ENCODE measurements around the gene SEMA4A. TPM values are rescaled to one million over a fixed set of nuclear protein-coding genes. Genes with fewer than 3 reads are reported as not detected.
"Not testable (repeated sequence)": the region's sequence is repeated elsewhere in the genome, so short reads cannot be mapped to it uniquely, and the experiment has no call there.

SEMA4A gene
- total RNA-seq, 1 experiment from 2014 or later, result 46.7 TPM

DNA sequence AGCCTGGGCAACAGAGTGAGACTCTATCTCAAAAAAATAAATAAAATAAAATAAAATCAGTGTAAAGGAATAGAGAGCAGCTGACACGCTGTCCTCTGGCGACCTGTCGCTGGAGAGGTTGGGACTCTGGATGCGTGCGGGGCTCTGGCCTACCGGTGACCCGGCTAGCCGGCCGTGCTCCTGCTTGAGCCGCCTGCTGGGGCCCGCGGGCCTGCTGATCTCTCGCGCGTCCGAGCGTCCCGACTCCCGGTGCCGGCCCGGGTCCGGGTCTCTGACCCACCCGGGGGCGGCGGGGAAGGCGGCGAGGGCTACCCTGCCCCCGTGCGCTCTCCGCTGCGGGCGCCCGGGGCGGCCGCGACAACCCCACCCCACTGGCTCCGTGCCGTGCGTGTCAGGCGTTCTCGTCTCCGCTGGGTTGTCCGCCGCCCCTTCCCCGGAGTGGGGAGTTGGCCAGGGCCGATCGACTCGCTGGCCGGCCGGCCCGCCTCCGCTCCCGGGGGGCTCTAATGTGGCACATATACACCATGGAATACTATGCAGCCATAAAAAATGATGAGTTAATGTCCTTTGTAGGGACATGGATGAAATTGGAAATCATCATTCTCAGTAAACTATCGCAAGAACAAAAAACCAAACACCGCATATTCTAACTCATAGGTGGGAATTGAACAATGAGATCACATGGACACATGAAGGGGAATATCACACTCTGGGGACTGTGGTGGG is 63.1 kb downstream of the SEMA4A start:
- H3K9me2 ChIP-seq (replicated peaks; ENCODE audit: insufficient read depth, low read length); H3K27me3 ChIP-seq (ENCODE audit: low read length); H3K9me3 ChIP-seq (ENCODE audit: low read length); H3K9ac ChIP-seq (ENCODE audit: low read length); H3K36me3 ChIP-seq (ENCODE audit: insufficient read depth, low read length); H4K20me1 ChIP-seq (ENCODE audit: insufficient read depth, low read depth, low read length); H3K4me3 ChIP-seq (ENCODE audit: low read length); H3K27ac ChIP-seq (ENCODE audit: low read length); H2AFZ ChIP-seq (ENCODE audit: low read length); H3K4me2 ChIP-seq (ENCODE audit: low read depth, low read length, poor library complexity, severe bottlenecking); DNase-seq: not testable (repeated sequence)
- peaks cover 19% of the 10 kb centered on the region for H3K4me1 ChIP-seq (ENCODE audit: low read length)
- peaks cover 27% of the 10 kb centered on the region for H3K79me2 ChIP-seq (ENCODE audit: low read length)

DNA sequence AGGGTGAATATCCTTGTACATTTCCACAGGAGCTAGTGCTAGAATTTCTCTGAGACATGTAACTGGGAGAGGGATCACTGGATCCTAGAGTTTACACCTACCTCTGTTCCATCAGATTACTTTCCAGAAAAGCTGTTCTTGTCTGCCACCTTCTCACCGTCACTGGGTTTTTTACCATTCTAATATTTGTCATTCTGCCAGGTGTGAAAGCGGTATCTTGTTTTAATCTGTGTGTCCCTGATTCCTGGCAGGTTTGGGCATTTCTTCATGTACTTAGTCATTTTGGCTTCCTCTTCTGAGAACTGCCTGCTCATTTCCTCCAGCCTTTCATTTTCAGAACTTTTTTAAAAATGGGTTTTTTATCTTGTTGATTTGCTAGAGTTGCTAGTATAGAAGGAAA is 64.5 kb downstream of the SEMA4A start:
- Histone ChIP-seq H3K4me3 (ENCODE audit: low read length) (no peak overlapping the region), H3K36me3 (ENCODE audit: insufficient read depth, low read length) (no peaks in the 10 kb centered on the region), H3K4me1 (ENCODE audit: low read length) (peaks cover 10% of the 10 kb centered on the region), H3K9me2 (replicated peaks; ENCODE audit: insufficient read depth, low read length) (no peaks in the 10 kb centered on the region), H3K27me3 (ENCODE audit: low read length) (no peaks in the 10 kb centered on the region), H3K4me2 (ENCODE audit: low read depth, low read length, poor library complexity, severe bottlenecking) (no peak overlapping the region), H3K9ac (ENCODE audit: low read length) (no peak overlapping the region), H3K79me2 (ENCODE audit: low read length) (peaks cover 27% of the 10 kb centered on the region), H2AFZ (ENCODE audit: low read length) (no peak overlapping the region), H3K27ac (ENCODE audit: low read length) (no peak overlapping the region), H4K20me1 (ENCODE audit: insufficient read depth, low read depth, low read length) (no peaks in the 10 kb centered on the region), H3K9me3 (ENCODE audit: low read length) (no peaks in the 10 kb centered on the region)
- DNase-seq, result no peak

- peaks cover 9% of the 10 kb centered on the region for H3K79me2 ChIP-seq (ENCODE audit: low read length)
- H3K9ac ChIP-seq (ENCODE audit: low read length), result no peak overlapping the region
- no peak for DNase-seq
- H2AFZ ChIP-seq (ENCODE audit: low read length), result no peak overlapping the region
- H3K4me3 ChIP-seq (ENCODE audit: low read length), result no peak overlapping the region
- H3K9me3 ChIP-seq (ENCODE audit: low read length), result no peaks in the 10 kb centered on the region
- H3K4me2 ChIP-seq (ENCODE audit: low read depth, low read length, poor library complexity, severe bottlenecking), result no peak overlapping the region
- no peaks in the 10 kb centered on the region for H3K36me3 ChIP-seq (ENCODE audit: insufficient read depth, low read length)
- no peaks in the 10 kb centered on the region for H3K27me3 ChIP-seq (ENCODE audit: low read length)
- H3K4me1 ChIP-seq (ENCODE audit: low read length), result no peaks in the 10 kb centered on the region
- H3K27ac ChIP-seq (ENCODE audit: low read length), result no peak overlapping the region
- H4K20me1 ChIP-seq (ENCODE audit: insufficient read depth, low read depth, low read length), result no peaks in the 10 kb centered on the region
- no peaks in the 10 kb centered on the region for H3K9me2 ChIP-seq (replicated peaks; ENCODE audit: insufficient read depth, low read length)
Measured at GRCh38 chr1:156220226-156220625, 66.8 kb downstream of the SEMA4A start.

DNA sequence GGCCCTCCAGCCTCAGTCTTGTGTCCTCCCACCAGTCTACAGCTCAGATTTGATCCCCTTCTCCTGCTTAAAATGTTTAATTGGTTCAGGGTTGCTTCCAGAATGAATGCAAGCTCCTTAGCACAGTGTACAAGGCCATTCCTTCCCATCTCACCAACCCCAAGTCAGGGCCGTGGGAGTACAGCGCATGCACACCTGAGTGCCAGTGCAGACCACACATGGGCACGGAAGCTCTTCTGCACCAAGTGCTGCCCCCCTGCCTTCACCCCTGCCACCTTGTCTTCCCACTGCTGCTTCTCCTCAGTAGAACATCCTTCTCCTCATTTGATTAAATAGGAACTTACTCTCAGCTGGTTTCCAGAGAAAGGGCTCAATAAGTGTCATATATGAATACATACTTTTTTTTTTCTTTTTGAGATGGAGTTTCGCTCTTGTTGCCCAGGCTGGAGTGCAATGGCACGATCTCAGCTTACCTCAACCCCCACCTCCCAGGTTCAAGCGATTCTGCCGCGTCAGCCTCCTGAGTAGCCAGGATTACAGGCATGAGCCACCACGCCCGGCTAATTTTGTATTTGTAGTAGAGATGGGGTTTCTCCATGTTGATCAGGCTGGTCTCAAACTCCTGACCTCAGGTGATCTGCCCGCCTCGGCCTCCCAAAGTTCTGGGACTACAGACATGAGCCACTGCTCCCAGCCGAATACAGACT is 68.8 kb downstream of the SEMA4A start:
- H3K4me3 ChIP-seq (ENCODE audit: low read length), result no peak overlapping the region
- H2AFZ ChIP-seq (ENCODE audit: low read length), result no peak overlapping the region
- H3K9me3 ChIP-seq (ENCODE audit: low read length), result no peaks in the 10 kb centered on the region
- 0 out of 2 replicates have a peak, but pooled peaks cover 3% of the 10 kb centered on the region for H3K36me3 ChIP-seq (ENCODE audit: insufficient read depth, low read length)
- no peaks in the 10 kb centered on the region for H4K20me1 ChIP-seq (ENCODE audit: insufficient read depth, low read depth, low read length)
- no peak overlapping the region for H3K9ac ChIP-seq (ENCODE audit: low read length)
- DNase-seq, result no peak
- H3K9me2 ChIP-seq (replicated peaks; ENCODE audit: insufficient read depth, low read length), result no peaks in the 10 kb centered on the region
- no peaks in the 10 kb centered on the region for H3K4me1 ChIP-seq (ENCODE audit: low read length)
- no peak overlapping the region for H3K27ac ChIP-seq (ENCODE audit: low read length)
- H3K4me2 ChIP-seq (ENCODE audit: low read depth, low read length, poor library complexity, severe bottlenecking), result no peak overlapping the region
- H3K79me2 ChIP-seq (ENCODE audit: low read length), result peaks cover 8% of the 10 kb centered on the region; the same call in 1 of the 2 replicates
- H3K27me3 ChIP-seq (ENCODE audit: low read length), result no peaks in the 10 kb centered on the region

DNA sequence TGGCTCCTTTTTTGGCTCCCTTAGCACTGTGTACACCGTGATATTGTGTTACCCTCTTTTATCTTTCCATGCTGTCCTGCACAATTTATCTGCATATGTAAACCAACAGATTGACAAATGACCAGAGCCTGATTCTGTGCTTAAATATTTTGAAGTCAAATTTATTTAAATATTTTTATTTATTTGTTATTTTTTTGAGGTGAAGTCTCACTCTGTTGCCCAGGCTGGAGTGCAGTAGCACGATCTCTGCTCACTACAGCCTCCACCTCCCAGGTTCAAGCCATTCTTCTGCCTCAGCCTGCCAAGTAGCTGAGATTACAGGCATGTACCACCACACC is 72.3 kb downstream of the SEMA4A start:
- H3K36me3 ChIP-seq (ENCODE audit: insufficient read depth, low read length), result 0 out of 2 replicates have a peak, but pooled peaks cover 3% of the 10 kb centered on the region
- no peaks in the 10 kb centered on the region for H3K9me2 ChIP-seq (replicated peaks; ENCODE audit: insufficient read depth, low read length)
- H3K4me2 ChIP-seq (ENCODE audit: low read depth, low read length, poor library complexity, severe bottlenecking), result no peak overlapping the region
- H2AFZ ChIP-seq (ENCODE audit: low read length), result no peak overlapping the region
- no peak overlapping the region for H3K27ac ChIP-seq (ENCODE audit: low read length)
- no peaks in the 10 kb centered on the region for H3K79me2 ChIP-seq (ENCODE audit: low read length)
- H3K9me3 ChIP-seq (ENCODE audit: low read length), result no peaks in the 10 kb centered on the region
- no peaks in the 10 kb centered on the region for H3K27me3 ChIP-seq (ENCODE audit: low read length)
- no peak for DNase-seq
- no peaks in the 10 kb centered on the region for H3K4me1 ChIP-seq (ENCODE audit: low read length)
- H4K20me1 ChIP-seq (ENCODE audit: insufficient read depth, low read depth, low read length), result no peaks in the 10 kb centered on the region
- H3K9ac ChIP-seq (ENCODE audit: low read length), result no peak overlapping the region
- no peak overlapping the region for H3K4me3 ChIP-seq (ENCODE audit: low read length)

- Histone ChIP-seq H3K9ac (ENCODE audit: low read length) (no peak overlapping the region), H3K9me2 (replicated peaks; ENCODE audit: insufficient read depth, low read length) (no peaks in the 10 kb centered on the region), H3K36me3 (ENCODE audit: insufficient read depth, low read length) (0 out of 2 replicates have a peak, but pooled peaks cover 3% of the 10 kb centered on the region), H4K20me1 (ENCODE audit: insufficient read depth, low read depth, low read length) (no peaks in the 10 kb centered on the region), H3K79me2 (ENCODE audit: low read length) (no peaks in the 10 kb centered on the region), H3K4me3 (ENCODE audit: low read length) (no peak overlapping the region), H3K27me3 (ENCODE audit: low read length) (no peaks in the 10 kb centered on the region), H3K27ac (ENCODE audit: low read length) (no peak overlapping the region), H3K4me1 (ENCODE audit: low read length) (no peaks in the 10 kb centered on the region), H2AFZ (ENCODE audit: low read length) (no peak overlapping the region), H3K4me2 (ENCODE audit: low read depth, low read length, poor library complexity, severe bottlenecking) (no peak overlapping the region), H3K9me3 (ENCODE audit: low read length) (no peaks in the 10 kb centered on the region)
- DNase-seq, result no peak
Measured at GRCh38 chr1:156226116-156226538, 72.7 kb downstream of the SEMA4A start.

GRCh38 chr1:156226782-156227181 is 73.4 kb downstream of the SEMA4A start:
- H2AFZ ChIP-seq (ENCODE audit: low read length), result no peak overlapping the region
- H3K79me2 ChIP-seq (ENCODE audit: low read length), result no peaks in the 10 kb centered on the region
- no peak overlapping the region for H3K9ac ChIP-seq (ENCODE audit: low read length)
- H3K4me3 ChIP-seq (ENCODE audit: low read length), result no peak overlapping the region
- H3K27ac ChIP-seq (ENCODE audit: low read length), result no peak overlapping the region
- no peaks in the 10 kb centered on the region for H3K9me3 ChIP-seq (ENCODE audit: low read length)
- no peaks in the 10 kb centered on the region for H4K20me1 ChIP-seq (ENCODE audit: insufficient read depth, low read depth, low read length)
- no peak overlapping the region for H3K4me2 ChIP-seq (ENCODE audit: low read depth, low read length, poor library complexity, severe bottlenecking)
- H3K36me3 ChIP-seq (ENCODE audit: insufficient read depth, low read length), result 0 out of 2 replicates have a peak, but pooled peaks cover 3% of the 10 kb centered on the region
- no peaks in the 10 kb centered on the region for H3K27me3 ChIP-seq (ENCODE audit: low read length)
- H3K4me1 ChIP-seq (ENCODE audit: low read length), result no peaks in the 10 kb centered on the region
- no peak for DNase-seq
- H3K9me2 ChIP-seq (replicated peaks; ENCODE audit: insufficient read depth, low read length), result no peaks in the 10 kb centered on the region

Data from Karpas-422 (cell line).